GM21367 (cell line): ENCODE data around the gene SEZ6L2.
"Not testable (repeated sequence)": the region's sequence is repeated elsewhere in the genome, so short reads cannot be mapped to it uniquely, and the experiment has no call there.

Source experiments
- ATAC-seq: cut with Tn5 transposase; IDR thresholded peaks from one replicate; pipeline ENCODE4 v1.9.1; 2021; ENCODE audit not compliant: unreplicated experiment

The SEZ6L2 gene

DNA sequence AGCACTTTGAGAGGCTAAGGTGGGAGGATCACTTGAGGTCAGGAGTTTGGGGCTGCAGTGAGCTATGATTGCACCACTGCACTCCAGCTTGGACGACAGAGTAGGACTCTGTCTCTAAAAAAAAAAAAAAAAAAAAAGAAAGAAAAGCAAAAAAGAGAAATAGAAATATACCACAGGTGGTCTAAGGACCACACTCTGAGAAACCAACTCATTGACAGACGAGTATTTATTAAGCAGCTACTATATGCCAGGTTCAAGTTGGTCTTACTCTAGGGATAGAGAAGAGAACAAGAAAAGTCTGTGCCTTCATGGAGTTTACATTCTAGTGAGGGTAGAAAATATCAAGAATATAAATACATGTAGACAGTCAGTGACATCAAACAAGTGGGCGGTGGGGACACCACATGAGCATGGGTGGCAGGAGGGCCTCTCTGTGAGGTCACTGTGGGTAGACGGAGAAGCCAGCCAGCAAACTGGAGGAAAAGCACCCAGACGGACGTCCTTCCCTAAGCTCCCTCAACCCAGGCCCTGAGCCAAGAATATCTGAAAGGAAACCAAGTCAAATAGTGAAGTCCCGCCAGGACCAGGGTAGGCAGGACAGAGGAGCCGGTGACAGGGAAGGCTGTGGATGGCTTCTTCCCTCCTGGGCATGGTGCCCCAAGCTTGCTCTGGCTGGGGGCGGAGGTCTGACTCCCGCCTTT, 41.1 kb downstream of the SEZ6L2 start:
- ATAC-seq = no peak

- no peak for ATAC-seq
Measured at GRCh38 chr16:29857133-29857760, 42.1 kb downstream of the SEZ6L2 start.

DNA sequence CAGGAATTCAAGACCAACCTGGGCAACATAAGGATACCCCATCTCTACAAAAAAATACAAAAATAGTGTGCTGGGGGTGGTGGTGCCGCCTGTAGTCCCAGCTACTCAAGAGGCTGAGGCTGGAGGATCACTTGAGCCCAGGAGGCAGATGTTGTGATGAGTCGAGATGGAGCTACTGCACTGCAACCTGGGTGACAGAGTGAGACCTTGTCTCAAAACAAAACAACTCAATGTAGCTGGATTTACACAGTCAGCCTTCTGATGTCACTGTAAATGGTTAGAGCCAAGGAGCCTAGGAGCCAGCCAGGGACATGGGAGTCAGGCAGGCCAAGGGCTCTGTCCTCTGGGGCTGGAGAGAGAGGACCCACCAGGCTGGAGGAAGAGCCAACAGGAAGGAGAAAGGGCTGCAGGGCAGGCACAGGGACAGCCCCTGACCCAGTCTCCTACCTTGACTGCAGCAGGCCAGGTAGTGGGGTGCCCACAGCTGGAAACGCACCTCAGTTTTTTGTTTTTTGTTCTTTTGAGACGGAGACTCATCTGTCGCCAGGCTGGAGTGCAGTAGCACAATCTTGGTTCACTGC, 44.7 kb downstream of the SEZ6L2 start:
- ATAC-seq = no peak

DNA sequence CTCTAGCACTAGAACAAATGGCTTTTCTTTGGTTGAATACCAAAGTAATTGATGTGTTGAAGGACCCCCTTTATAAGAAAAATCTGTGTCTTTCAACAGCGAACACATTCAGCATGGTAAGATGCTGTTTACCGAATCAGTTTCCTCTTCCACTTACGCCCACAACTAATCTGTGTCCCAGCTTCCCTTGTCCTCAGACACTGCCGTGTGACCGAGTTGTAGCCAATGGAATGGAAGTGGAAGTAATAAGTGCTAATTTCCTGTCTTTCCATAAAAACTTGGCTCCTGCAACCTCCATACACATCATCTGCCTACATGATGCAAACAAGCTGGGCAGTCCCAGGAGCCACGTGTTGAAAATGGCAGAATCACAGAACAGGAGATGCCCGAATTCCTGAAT, 46.7 kb downstream of the SEZ6L2 start:
- ATAC-seq = no peak

- ATAC-seq = no peak
Measured at GRCh38 chr16:29850998-29851397, 48.4 kb downstream of the SEZ6L2 start.

GRCh38 chr16:29849505-29849904, 49.8 kb downstream of the SEZ6L2 start:
- ATAC-seq = no peak

- no peak for ATAC-seq
Measured at GRCh38 chr16:29848420-29849297, 50.7 kb downstream of the SEZ6L2 start.

- ATAC-seq = no peak
Measured at GRCh38 chr16:29845656-29846055, 53.7 kb downstream of the SEZ6L2 start.

DNA sequence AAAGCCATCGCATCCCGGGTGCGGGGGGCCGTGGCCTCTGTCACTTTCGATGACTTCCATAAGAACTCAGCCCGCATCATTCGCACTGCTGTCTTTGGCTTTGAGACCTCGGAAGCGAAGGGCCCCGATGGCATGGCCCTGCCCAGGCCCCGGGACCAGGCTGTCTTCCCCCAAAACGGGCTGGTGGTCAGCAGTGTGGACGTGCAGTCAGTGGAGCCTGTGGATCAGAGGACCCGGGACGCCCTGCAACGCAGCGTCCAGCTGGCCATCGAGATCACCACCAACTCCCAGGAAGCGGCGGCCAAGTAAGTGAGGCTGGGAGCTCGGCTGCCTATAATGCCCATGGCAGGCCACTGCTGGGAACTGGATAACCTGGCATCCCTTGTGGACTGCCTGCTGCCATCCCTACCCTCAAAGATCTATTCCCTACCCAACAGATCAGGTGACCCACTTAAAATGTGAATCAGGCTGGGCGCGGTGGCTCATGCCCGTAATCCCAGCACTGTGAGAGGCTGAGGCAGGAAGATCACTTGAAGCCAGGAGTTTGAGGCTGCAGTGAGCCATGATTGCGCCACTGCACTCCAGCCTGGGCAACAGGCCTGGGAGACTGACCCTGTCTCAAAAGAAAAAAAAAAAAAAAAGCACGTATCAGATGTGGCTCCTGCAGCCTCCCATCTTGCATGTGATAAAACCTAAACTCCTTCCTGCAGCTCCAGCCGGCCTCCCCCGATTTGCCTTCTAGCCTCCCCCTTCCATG, 54.6 kb downstream of the SEZ6L2 start:
- ATAC-seq = no peak

GRCh38 chr16:29843931-29844330, 55.4 kb downstream of the SEZ6L2 start:
- no peak for ATAC-seq

DNA sequence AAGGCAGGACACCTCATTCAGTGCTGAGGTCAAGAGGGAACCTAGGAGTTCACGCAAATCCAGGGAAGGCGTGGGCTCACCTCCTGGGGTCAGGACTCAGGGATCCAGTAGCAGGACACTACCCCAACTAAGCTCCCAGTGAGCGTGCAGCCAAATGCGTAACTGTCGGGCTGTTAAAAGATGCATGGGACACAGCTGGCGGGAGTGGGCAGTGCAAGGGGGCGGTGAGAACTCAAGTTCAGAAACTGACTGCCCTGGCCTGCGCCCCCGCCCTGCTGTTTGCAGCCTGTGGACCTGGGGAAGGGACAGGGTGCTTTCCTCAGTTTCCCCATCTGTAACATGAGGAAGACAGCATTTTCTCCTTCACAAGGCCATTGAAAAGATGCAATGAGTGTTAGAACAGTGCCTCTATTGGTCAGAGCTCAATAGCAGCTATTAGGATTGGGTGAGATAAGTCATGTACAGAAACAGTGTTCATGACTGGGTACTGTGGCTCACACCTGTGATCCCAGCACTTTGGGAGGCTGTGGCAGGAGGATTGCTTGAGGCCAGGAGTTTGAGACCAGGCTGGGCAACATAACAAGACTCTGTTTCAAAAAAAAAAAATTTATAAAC, 56.5 kb downstream of the SEZ6L2 start:
- ATAC-seq = no peak

- ATAC-seq = no peak
Measured at GRCh38 chr16:29841631-29842030, 57.7 kb downstream of the SEZ6L2 start.

- no peak for ATAC-seq
Measured at GRCh38 chr16:29840240-29840639, 59.1 kb downstream of the SEZ6L2 start.

DNA sequence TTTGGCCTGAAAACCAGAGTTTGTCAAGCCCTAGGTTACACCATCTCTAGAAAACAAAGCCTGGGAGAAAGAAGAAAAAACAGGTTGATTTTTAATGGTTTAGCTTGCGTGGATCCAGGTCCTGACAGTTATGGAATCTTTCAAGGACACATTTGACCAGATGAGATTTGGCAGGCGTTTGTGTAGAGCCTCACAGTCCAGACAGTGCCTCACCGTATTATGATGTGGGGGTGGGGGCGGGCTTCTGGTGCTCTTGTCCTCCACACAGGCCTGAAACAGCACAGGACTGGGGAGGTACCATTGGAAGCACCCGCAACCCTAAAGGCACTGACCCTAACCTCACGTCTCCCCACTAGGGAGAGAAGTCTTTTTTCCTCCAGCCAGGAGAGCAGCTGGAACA, 59.5 kb downstream of the SEZ6L2 start:
- ATAC-seq = no peak

- ATAC-seq = no peak
Measured at GRCh38 chr16:29837841-29838240, 61.5 kb downstream of the SEZ6L2 start.

- no peak for ATAC-seq
Measured at GRCh38 chr16:29836623-29837022, 62.7 kb downstream of the SEZ6L2 start.

DNA sequence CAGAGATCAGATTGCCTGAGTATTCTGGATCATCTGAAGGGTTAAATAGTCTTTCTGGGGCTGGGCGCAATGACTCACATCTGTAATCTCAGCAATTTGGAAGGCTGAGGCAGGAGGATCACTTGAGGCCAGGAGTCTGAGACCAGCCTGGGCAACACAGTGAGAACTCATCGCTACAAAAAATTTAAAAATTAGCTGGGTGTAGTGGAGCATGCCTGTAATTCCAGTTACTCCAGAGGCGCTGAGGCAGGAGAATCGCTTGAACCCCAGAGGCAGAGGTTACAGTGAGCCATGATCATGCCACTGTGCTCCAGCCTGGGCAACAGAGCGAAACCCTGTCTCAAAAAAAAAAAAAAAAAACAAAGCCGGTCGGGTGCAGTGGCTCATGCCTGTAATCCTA, 63.4 kb downstream of the SEZ6L2 start:
- no peak for ATAC-seq

GRCh38 chr16:29834079-29834478, 65.3 kb downstream of the SEZ6L2 start:
- no peak for ATAC-seq

DNA sequence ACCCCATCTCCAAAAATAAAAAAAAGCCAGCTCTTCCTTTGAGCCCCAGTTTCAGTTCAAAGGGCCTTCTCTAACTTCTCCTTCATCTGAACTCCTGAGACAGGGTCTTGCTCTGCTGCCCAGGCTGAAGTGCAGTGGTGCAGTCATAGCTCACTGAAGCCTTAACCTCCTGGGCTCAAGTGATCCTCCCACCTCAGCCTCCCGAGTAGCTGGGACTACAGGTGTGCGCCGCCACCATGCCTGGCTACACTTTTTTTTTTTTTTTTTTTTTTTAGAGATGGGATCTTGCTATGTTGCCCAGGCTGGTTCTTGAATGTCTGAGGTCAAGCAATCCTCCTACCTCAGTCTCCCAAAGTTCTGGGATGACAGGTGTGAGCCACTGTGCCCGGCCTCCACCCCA, 66.1 kb downstream of the SEZ6L2 start:
- ATAC-seq = not testable (repeated sequence)

GRCh38 chr16:29831490-29831889, 67.9 kb downstream of the SEZ6L2 start:
- ATAC-seq = no peak
